Brain pericyte (primary cell): ENCODE data around the gene KCNJ16.

Experiments
- DNase-seq: peaks from one replicate; pipeline ENCODE4 v3.0.0-alpha.2; 2012; ENCODE audit warnings: low read depth, low spot score

KCNJ16 gene

GRCh38 chr17:70098030-70098429, 23.0 kb downstream of the KCNJ16 start:
- DNase-seq: no peak

- DNase-seq: no peak
These were observed 24.3 kb downstream of the KCNJ16 start for GRCh38 chr17:70099294-70099693.

- DNase-seq: no peak
These were observed 24.9 kb downstream of the KCNJ16 start for GRCh38 chr17:70099884-70100283.

- no peak for DNase-seq
These were observed 26.0 kb downstream of the KCNJ16 start for GRCh38 chr17:70100983-70101382.

GRCh38 chr17:70102531-70102930, 27.5 kb downstream of the KCNJ16 start:
- DNase-seq: no peak

GRCh38 chr17:70104791-70105523, 29.9 kb downstream of the KCNJ16 start:
- DNase-seq: no peak

- no peak for DNase-seq
These were observed 30.6 kb downstream of the KCNJ16 start for GRCh38 chr17:70105641-70106040.

GRCh38 chr17:70106551-70106950, 31.5 kb downstream of the KCNJ16 start:
- no peak for DNase-seq

- DNase-seq: no peak
These were observed 32.4 kb downstream of the KCNJ16 start for GRCh38 chr17:70107441-70107840.

GRCh38 chr17:70107904-70108565, 33.0 kb downstream of the KCNJ16 start:
- no peak for DNase-seq

GRCh38 chr17:70109497-70109896, 34.5 kb downstream of the KCNJ16 start:
- no peak for DNase-seq

GRCh38 chr17:70110443-70110880, 35.4 kb downstream of the KCNJ16 start:
- DNase-seq: peak; percentile 65

- no peak for DNase-seq
These were observed 36.2 kb downstream of the KCNJ16 start for GRCh38 chr17:70111201-70111600.

- no peak for DNase-seq
These were observed 39.4 kb downstream of the KCNJ16 start for GRCh38 chr17:70114405-70114804.

- DNase-seq: no peak
These were observed 40.1 kb downstream of the KCNJ16 start for GRCh38 chr17:70115126-70115525.

- no peak for DNase-seq
These were observed 41.9 kb downstream of the KCNJ16 start for GRCh38 chr17:70116919-70117318.

GRCh38 chr17:70119545-70119944, 44.5 kb downstream of the KCNJ16 start:
- DNase-seq: no peak

GRCh38 chr17:70119983-70120382, 45.0 kb downstream of the KCNJ16 start:
- no peak for DNase-seq

- no peak for DNase-seq
These were observed 45.4 kb downstream of the KCNJ16 start for GRCh38 chr17:70120425-70120824.

- no peak for DNase-seq
These were observed 46.1 kb downstream of the KCNJ16 start for GRCh38 chr17:70121126-70121525.

GRCh38 chr17:70123193-70123592, 48.2 kb downstream of the KCNJ16 start:
- no peak for DNase-seq

GRCh38 chr17:70124723-70125122, 49.7 kb downstream of the KCNJ16 start:
- no peak for DNase-seq

- DNase-seq: no peak
These were observed 52.3 kb downstream of the KCNJ16 start for GRCh38 chr17:70127221-70127873.
